Fibroblast of upper back skin (primary cell): Measurements from ENCODE around the gene DHRS4L2.
A peak's percentile ranks its signal among the peaks of the same experiment; 100 is the strongest.
"Not testable (repeated sequence)": the region's sequence is repeated elsewhere in the genome, so short reads cannot be mapped to it uniquely, and the experiment has no call there.

Experiments
- DNase-seq: peaks from one replicate; pipeline ENCODE4 v3.0.0-alpha.2; 2013

Gene DHRS4L2

DNA sequence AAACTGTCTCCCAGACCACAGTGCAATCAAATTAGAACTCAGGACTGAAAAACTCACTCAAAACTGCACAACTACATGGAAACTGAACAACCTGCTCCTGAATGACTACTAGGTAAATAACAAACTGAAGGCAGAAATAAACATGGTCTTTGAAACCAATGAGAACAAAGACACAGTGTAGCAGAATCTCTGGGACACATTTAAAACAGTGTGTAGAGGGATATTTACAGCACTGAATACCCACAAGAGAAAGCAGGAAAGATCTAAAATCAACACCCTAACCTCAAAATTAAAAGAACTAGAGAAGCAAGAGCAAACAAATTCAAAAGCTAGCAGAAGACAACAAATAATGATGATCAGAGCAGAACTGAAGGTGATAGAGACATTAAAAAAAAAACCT lies 14.7 kb upstream of the DHRS4L2 start:
- not testable (repeated sequence) for DNase-seq

DNA sequence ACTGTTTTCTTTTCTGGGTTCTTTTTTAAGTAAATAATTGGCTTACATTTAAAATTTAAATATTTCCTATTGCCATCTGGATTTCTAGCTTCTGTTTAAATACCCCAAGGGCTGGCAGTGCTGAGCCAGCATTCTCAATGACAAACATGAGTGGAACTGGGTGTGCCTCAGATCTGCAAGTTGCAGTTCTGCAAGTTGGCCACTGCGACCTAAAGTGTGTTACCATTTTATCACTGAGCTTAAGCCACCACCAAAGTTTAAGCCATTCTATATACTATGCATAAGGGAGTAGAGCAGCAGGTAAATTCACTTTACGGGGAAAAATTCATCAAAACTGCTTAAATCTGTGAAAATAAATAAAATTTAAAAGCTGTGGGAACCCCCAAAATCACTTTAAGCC lies 11.5 kb upstream of the DHRS4L2 start:
- DNase-seq = not testable (repeated sequence)

DNA sequence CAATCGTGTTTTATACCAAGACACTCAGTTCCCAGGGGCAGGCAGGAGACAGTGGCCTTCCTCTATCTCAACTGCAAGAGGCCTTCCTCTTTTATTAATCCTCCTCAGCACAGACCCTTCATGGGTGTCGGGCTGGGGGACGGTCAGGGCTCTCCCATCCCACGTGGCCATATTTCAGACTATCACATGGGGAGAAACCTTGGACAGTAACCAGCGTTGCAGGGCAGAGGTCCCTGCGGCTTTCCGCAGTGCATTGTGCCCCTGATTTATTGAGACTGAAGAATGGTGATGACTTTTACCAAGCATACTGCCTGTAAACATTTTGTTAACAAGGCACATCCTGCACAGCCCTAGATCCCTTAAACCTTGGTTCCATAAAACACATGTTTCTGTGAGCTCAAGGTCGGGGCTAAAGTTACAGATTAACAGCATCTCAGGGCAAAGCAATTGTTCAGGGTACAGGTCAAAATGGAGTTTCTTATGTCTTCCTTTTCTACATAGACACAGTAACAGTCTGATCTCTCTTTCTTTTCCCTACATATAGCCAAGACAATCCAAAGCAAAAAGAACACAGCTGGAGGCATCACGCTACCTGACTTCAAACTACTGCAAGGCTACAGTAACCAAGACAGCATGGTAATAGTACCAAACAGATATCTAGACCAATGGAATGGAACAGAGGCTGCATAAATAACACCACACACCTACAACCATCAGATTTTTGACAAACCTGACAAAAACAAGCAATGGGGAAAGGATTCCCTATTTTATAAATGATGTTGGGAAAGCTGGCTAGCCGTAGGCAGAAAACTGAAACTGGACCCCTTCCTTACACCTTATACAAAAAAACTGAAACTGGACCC lies 6.5 kb upstream of the DHRS4L2 start:
- not testable (repeated sequence) for DNase-seq

DNA sequence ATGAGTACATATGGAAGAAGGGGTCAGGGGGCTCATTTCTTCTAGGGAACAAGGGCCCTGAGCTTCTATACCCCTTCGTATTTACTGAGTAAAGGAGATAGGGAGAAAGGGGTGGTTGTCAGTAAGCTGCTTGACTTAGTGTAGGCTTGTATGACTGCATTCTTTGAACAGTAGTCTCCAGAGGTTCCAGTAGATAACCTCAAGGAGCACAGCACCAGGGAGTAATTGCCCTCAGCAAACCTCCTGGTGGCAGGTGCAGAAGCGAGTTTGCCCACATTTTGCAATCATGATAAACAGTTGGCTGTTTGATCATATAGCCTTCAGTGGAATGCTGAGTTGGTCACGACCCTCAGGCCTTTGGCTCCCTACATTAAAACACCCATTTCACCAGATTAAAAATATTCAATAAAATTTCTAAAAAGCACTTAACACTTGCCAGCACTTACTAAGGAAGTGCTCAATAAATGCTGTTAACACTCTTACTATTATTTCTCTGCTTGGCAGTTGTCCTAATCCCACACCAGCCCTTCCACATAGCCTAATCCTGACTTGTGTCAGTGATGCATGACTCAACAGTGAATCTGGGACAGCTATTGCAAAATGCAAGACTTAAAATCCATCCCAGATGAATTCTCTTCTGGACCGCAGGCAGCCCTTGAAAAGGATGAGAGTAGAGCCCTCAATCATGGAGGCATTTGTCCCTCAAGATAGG lies 3.7 kb upstream of the DHRS4L2 start:
- DNase-seq = peak; percentile 97

DNA sequence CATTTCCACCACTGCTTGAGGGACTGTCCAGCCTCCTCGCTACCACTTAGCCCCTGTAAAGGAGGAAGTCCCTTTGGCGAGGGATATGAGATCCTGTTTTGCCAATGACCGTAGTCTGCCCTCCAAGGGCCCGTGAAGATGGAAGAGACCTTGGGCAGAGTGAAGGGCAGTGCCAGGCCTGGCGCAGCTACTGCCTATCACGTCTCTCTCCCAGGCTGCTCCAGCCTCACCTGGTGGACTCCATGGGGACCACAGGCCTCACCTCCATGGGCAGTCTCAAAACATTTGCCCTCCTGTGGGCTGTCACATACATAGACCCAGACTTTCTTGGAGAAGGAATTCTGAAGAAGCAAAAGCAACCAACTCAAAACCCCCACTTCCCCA lies 514 bp upstream of the DHRS4L2 start:
- not testable (repeated sequence) for DNase-seq

DNA sequence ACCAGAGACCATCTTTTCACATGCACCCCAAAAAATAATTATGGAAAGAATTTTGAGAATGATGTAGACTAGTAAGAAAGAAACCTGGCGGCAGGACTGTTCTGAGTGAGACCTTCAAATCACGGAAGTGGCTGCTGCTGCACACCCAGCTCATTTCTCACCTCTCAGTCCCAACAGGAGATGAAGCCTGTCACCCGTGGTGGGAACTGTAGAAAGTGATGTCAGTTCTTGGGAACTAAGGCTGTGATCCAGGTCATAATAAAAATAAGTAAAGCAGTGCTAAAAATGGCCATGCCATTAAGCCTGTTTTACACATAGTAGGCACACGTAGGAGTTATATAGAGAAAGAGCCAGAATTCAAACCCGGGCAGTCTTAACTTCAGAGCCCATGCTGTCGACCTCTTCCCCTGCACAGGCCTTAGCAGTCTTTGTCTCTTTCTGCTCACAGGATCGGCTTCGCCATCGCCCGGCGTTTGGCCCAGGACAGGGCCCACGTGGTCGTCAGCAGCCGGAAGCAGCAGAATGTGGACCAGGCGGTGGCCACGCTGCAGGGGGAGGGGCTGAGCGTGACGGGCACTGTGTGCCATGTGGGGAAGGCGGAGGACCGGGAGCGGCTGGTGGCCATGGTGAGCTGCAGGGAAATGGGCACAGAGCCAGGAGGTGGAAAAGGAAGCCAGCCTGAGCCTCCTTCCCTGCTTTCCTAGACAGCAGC lies 1.2 kb downstream of the DHRS4L2 start:
- not testable (repeated sequence) for DNase-seq

DNA sequence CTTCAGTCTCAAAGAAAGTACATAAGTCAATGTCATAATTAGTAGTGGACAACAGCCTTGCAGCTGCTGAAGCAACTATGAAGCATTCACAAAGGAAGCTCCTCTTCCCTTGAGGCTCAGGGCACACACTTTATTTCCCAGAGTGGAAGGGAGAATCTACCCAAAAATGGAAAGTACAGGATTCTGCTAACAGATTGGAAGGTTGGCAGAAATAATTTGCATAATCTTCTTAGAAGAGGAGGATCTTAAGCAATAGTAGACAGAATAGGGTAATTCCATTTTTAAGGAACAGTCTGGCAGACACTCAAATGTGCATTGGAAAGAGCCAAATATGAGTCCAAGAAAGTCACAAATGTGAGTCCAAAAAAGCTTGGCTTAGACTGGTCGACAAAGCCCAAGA lies 2.2 kb downstream of the DHRS4L2 start:
- not testable (repeated sequence) for DNase-seq

DNA sequence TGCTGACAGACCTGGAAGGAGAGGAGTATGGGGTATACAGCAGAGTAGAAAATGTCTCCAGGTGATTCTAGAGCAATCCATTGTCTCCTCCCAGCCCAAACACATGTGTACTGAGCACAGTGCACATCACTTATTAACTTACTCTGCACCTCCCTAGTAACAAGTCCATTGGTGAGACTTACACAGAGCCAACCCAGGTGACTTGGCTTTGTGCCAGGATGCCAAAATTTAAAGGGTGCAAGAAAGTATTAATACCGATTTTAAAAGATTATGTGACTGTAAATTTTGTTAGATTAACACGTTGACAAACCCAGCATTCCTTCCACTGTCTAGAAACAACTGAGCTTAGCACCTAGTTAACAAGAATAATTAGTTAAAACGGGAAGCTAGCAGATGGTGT lies 4.3 kb downstream of the DHRS4L2 start:
- DNase-seq = not testable (repeated sequence)

DNA sequence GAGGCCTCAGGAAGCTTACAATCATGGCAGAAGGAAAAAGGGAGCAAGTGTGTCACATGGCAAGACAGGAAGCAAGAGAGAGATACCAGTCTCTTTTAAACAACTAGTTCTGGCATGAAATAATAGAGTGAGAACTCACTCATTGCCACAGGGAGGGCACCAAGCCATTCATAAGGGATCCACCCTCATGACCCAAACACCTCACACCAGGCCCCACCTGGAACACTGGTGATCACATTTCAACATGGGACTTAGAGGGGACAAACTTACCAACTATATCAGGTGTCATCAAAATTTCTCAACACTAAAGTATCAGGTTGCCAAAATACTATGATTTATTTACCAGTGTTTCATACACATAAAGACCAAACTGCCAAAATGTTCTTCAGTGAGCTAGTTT lies 7.3 kb downstream of the DHRS4L2 start:
- DNase-seq = not testable (repeated sequence)

DNA sequence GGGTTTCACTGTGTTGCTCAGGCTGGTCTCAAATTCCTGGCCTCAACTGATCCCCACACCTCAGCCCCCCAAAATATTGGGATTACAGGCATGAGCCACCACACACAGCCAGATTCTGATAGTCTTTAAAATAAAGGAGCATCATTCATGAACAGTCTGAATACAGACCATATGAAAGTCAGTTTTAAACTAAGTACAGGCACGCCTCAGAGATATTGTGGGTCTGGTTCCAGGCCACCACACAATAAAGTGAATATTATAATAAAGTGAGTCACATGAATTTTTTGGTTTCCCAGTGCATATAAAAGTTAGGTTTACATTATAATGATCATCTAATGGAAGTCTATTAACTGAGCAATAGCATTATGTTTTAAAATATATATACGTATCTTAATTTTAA lies 8.1 kb downstream of the DHRS4L2 start:
- DNase-seq = not testable (repeated sequence)

DNA sequence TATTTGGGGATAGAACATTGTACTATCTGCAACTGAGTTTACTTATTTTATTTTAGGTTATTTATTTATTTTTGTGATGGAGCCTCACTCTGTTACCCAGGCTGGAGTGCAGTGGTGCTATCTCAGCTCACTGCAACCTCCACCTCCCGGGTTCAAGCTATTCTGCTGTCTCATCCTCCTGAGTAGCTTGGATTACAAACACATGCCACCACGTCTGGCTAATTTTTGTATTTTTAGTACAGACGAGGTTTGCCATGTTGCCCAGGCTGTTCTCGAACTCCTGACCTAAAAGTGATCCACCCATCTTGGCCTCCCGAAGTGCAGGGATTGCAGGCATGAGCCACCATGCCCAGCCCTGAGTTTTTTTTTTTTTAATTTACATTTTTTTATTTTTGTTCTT lies 10.9 kb downstream of the DHRS4L2 start:
- not testable (repeated sequence) for DNase-seq

DNA sequence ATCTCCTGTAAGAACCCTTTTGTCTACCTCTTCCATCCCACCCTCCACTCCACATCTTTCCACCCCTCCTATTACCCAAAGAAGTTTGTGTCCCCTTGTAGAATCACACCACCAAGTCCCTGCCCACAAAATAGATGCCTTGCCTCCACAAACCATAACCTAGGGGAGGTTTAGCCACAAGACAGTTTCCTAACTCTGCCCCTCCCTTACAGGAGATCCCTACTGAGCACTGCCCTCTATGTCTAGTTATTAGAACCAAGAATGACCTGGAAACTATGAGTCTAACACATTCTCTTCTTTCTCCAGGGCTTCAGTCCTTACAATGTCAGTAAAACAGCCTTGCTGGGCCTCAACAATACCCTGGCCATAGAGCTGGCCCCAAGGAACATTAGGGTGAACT lies 12.3 kb downstream of the DHRS4L2 start:
- not testable (repeated sequence) for DNase-seq

DNA sequence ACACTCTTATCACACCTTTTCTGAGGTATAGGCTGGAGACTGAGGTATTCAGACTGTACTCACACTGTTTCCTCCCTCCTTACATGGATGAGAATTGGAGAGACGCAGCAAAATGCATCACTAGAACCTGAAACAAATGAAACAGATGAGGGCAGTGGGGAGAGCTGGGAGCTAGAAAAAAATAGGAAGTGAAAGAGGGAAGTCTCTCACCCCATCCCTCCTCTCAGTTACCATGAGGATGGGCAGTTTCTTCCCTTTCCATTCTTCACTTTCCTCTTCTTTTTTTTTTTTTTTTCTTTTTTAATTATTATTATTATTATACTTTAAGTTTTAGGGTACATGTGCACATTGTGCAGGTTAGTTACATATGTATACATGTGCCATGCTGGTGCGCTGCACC lies 12.9 kb downstream of the DHRS4L2 start:
- not testable (repeated sequence) for DNase-seq

DNA sequence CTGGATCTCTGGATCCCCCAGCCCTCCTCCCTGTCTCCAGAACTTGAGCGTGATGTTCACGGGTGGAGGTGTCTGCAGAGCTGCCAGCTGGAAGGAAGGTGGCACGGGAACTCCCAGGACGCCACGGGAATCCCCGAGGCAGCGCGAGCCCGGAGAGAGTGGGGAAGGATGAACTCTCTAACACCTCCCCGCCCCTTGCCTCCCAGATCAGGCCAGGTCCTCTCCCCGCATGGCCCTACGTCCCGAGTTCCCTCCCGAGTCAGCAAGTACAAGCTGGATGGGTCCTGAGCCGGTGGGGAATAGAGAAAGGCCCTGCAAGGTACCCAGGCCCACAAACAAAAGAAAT lies 17.7 kb downstream of the DHRS4L2 start:
- not testable (repeated sequence) for DNase-seq

DNA sequence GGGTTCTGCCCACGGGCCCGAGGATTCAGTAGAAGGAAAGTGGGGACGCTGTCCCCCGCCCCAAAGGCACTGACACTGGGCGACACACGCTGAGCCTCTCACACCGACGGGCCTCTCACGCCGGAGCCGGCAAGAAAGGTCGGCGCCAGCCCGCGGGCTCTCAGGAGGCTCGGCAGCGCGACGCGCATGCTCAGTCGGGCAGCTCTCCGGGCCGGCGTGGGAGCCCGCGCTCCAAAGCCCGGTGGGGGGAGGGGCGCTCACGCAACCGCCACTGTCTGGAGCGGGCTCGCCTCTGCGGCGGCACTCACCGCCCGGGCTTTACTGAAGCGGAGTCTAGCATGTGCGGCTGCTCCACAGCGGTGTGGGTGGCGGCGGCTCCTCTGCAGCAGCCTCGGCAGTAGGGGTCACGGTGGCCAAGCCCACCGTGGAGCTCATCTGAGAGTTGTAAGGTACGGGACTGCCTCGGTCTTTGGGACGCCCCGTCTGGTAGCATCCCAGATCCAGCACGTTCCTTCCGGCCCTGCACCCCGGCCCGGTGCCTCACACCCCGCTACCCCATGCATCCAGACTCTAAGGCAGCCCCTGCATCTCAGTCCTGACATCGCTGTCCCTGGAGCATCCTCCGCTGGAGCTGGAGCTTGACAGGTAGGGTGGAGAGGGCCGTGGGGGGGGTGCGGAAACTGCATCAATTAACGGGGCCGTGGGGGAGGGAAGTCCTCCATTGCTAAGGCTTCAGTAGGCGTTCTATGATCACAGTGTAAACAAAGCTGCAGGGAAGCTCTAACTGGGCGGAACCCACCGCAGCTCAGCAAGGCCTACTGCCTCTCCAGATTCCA lies 18.3 kb downstream of the DHRS4L2 start:
- peak; percentile 16 for DNase-seq

DNA sequence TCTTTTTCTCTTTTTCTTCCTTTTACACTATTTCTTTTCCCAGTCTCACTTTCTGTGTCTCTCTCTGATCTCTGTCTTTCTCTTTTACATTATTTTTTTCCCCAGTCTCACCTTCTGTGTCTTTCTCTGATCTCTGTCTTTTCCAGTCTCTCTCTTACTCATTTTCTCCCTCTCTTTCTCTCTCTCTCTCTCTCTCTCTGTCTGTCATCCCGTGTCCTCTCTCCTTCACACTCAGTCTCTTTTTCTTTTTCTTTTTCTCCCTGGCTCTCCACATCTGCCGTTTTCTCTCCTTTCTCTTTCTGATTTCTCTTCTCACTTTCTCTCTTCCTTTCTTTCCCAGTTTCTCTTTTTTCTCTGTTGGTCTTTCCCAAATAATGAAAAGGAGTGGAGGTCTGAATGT lies 22.3 kb downstream of the DHRS4L2 start:
- DNase-seq = no peak

DNA sequence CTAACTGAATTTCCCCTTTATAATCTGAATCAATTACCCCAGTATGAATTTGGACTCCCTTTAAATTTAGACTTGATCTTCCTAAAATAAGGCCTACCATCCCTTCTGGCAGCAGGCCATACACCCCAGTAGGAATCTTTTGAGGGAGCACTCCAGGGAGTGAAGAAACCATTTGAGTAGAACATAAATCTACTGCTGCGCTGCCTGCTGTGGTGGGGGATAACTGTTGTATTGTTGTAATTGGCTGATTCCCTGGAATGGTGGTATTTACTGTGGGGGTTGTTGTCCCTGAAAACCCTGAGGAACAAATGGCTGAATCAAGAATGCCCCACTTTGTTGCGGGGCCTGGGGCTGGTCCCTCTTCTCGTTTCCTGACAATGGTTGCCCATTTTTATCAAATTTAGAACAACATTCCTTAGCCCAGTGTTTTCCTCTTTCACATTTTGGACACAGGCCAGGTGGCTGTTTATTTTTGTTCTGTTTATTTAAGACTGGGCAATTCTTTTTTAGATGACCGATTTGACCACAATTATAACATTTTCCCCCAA lies 24.1 kb downstream of the DHRS4L2 start:
- not testable (repeated sequence) for DNase-seq

DNA sequence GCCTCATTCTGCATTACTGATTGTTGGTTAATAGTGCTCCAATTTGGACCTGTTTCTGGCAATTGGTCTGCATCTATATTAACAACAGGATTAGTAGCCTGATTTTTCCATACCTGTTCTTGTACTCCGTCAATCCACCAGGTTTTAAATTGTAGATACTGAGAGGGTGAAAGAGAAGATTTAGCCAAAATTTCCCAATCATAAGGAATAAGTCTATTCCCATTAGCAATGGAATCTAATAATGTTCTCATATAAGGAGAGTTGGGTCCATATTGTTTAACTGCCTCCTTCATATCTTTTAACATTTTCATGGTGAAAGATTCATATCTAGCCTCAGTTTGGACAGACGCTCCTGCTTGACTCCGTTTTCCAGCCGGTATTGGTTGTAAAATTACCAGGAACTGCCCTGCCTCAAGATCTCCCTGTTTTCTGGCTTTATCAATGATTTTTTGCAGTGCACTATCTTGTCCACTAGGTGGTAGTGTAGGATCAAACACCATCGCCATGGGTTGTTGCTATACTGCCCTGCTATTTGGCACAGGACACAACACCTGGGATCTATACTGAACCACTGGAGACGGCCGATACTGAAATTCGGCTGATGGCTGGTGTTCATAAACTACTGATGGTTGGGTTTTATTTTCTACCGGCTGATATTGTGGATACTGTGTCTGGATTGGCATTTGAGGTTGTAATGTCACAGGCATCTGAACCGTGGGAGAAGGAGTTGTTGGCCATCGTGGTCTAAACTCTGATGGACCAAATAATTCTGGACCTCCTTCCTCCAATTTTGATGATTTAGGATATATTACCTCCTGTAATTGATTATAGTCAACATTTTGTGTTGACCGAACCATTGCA lies 25.2 kb downstream of the DHRS4L2 start:
- DNase-seq = peak; percentile 65

DNA sequence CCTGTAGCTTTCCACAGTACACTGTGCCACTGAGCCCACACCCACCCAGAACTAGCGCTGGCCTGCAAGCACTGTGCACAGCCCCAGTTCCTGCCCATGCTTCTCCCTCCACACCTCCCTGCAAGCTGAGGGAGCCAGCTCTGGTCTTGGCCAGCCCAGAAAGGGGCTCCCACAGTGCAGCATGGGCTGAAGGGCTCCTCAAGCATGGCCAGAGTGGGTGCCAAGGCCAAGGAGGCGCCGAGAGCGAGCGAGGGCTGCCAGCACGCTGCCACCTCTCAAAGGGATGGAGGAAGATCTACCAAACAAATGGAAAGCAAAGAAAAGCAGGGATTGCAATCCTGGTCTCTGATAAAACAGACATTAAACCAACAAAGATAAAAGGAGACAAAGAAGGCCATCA lies 27.0 kb downstream of the DHRS4L2 start:
- DNase-seq = not testable (repeated sequence)

DNA sequence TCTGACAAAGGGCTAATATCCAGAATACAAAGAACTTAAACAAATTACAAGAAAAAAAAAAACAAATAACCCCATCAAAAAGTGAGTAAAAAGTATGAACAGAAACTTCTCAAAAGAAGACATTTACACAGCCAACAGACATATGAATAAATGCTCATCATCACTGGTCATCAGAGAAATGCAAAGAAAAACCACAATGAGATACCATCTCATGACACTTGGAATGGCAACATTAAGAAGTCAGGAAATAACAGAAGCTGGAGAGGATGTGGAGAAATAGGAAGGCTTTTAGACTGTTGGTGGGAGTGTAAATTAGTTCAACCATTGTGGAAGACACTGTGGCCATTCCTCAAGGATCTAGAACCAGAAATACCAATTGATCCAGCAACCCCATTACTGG lies 30.2 kb downstream of the DHRS4L2 start:
- DNase-seq = not testable (repeated sequence)

DNA sequence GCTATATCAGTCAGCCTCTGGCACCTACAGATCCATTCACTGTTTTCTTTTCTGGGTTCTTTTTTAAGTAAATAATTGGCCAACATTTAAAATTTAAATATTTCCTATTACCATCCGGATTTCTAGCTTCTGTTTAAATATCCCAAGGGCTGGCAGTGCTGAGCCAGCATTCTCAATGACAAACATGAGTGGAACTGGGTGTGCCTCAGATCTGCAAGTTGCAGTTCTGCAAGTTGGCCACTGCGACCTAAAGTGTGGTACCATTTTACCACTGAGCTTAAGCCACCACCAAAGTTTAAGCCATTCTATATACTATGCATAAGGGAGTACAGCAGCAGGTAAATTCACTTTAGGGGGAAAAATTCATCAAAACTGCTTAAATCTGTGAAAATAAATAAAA lies 31.2 kb downstream of the DHRS4L2 start:
- DNase-seq = not testable (repeated sequence)
